H1 (cell line): Measurements from ENCODE around the gene CRTC3. TPM values are rescaled to one million over a fixed set of nuclear protein-coding genes. Genes with fewer than 3 reads are reported as not detected.

Source experiments
- CTCF ChIA-PET: fragments of 300-600 bp; sonication (Branson Sonifier 250); formaldehyde crosslinking; loops from one replicate; lab custom pipeline; 2021; ENCODE audit not compliant: partially characterized antibody; lab: Charles Lee
- POLR2A ChIA-PET: fragments of 300-600 bp; sonication (Branson Sonifier 250); formaldehyde crosslinking; loops from one replicate; lab custom pipeline; 2021; ENCODE audit warnings: inconsistent platforms; ENCODE audit not compliant: partially characterized antibody; lab: Charles Lee
- DNase-seq, 2 experiments: peaks; one replicate each; pipeline versions ENCODE4 v3.0.0 to v3.0.0-alpha.2; 2010 to 2022; ENCODE audit warnings: low spot score in 2 of 2, low read depth in 1 of 2, mixed read lengths in 1 of 2
- FAIRE-seq: peaks from 2 replicates; lab custom pipeline; 2011; peaks lifted over from hg19 to GRCh38; lab: Jason Lieb, UNC
- H2AFZ ChIP-seq: 2 replicates; pipeline ENCODE4 v1.8.1; 2012; ENCODE audit warnings: low read length, inconsistent platforms
- H2AK5ac ChIP-seq: 2 replicates; pipeline ENCODE4 v1.6.1; 2013; ENCODE audit warnings: low read depth, low read length
- H2BK120ac ChIP-seq: replicated peaks from 2 replicates; pipeline ENCODE3; 2013; ENCODE audit warnings: low read depth, low read length, inconsistent platforms
- H2BK12ac ChIP-seq: 2 replicates; pipeline ENCODE4 v1.6.1; 2013; ENCODE audit warnings: low read depth, low read length
- H2BK15ac ChIP-seq: 2 replicates; pipeline ENCODE4 v1.6.1; 2013; ENCODE audit warnings: low read length
- H2BK20ac ChIP-seq: 2 replicates; pipeline ENCODE4 v1.6.1; 2013; ENCODE audit warnings: low read length
- H2BK5ac ChIP-seq: 2 replicates; pipeline ENCODE4 v1.6.1; 2013; ENCODE audit warnings: low read depth, low read length
- H3K14ac ChIP-seq: 2 replicates; pipeline ENCODE4 v1.6.1; 2013; ENCODE audit warnings: inconsistent platforms; ENCODE audit not compliant: insufficient read length
- H3K18ac ChIP-seq: 2 replicates; pipeline ENCODE4 v1.6.1; 2013; ENCODE audit warnings: low read length; ENCODE audit errors: extremely low read depth
- H3K23ac ChIP-seq: 2 replicates; pipeline ENCODE4 v1.6.1; 2013; ENCODE audit warnings: inconsistent platforms; ENCODE audit not compliant: insufficient read length
- H3K23me2 ChIP-seq: 2 replicates; pipeline ENCODE4 v1.6.1; 2013; ENCODE audit warnings: low read depth, low read length
- H3K27ac ChIP-seq: 2 replicates; pipeline ENCODE4 v1.6.1; 2011; ENCODE audit warnings: low read depth, low read length, inconsistent platforms
- H3K27me3 ChIP-seq, 4 experiments: replicated peaks in 1 of 4; 1 replicate in 1 of 4; 2 replicates in 3 of 4; pipeline versions ENCODE4 v1.6.1 to v1.8.1; 2011 to 2013; ENCODE audit warnings: low read length in 3 of 4, mild to moderate bottlenecking in 3 of 4, inconsistent platforms in 2 of 4, mixed read lengths in 2 of 4, moderate library complexity in 1 of 4; ENCODE audit not compliant: control insufficient read depth in 3 of 4, insufficient read depth in 3 of 4; ENCODE audit errors: extremely low read depth in 1 of 4
- H3K36me3 ChIP-seq, 4 experiments: 2 replicates each; pipeline versions ENCODE4 v1.6.1 to v1.8.1; 2011 to 2013; ENCODE audit warnings: mild to moderate bottlenecking in 4 of 4, low read length in 3 of 4, moderate library complexity in 2 of 4, control low read depth in 1 of 4, inconsistent platforms in 1 of 4; ENCODE audit not compliant: insufficient read depth in 4 of 4, control insufficient read depth in 2 of 4
- H3K4ac ChIP-seq: replicated peaks from 2 replicates; pipeline ENCODE3; 2013; ENCODE audit warnings: low read length, low read depth, mixed read lengths, inconsistent platforms; ENCODE audit not compliant: insufficient read length
- H3K4me1 ChIP-seq, 4 experiments: replicated peaks in 1 of 4; 1 replicate in 1 of 4; 2 replicates in 3 of 4; pipeline versions ENCODE4 v1.6.1 to v1.8.1; 2011 to 2013; ENCODE audit warnings: low read length in 3 of 4, inconsistent platforms in 2 of 4, mixed read lengths in 1 of 4; ENCODE audit not compliant: insufficient read depth in 4 of 4, control insufficient read depth in 3 of 4
- H3K4me2 ChIP-seq, 2 experiments: 2 replicates each; pipeline versions ENCODE4 v1.6.1 to v1.8.1; 2011 to 2013; ENCODE audit warnings: low read depth in 2 of 2, low read length in 2 of 2, control low read depth in 1 of 2, inconsistent platforms in 1 of 2, mild to moderate bottlenecking in 1 of 2; ENCODE audit not compliant: insufficient read depth in 1 of 2
- H3K4me3 ChIP-seq, 4 experiments: fragments of 200-600, 300-600 bp in 1 of 4; sonication (generic), shearing (Covaris generic), sonication (Bioruptor Twin) in 1 of 4; 2 replicates each; pipeline versions ENCODE4 v1.5.1 to v1.8.1; 2011 to 2016; ENCODE audit warnings: low read length in 4 of 4, low read depth in 3 of 4, control low read depth in 2 of 4, inconsistent platforms in 2 of 4, mild to moderate bottlenecking in 2 of 4, mixed read lengths in 1 of 4, moderate library complexity in 1 of 4; ENCODE audit not compliant: insufficient read depth in 2 of 4; ENCODE audit errors: extremely low read depth in 1 of 4
- H3K56ac ChIP-seq: replicated peaks from 2 replicates; pipeline ENCODE3; 2013; ENCODE audit warnings: low read depth, mild to moderate bottlenecking, mixed read lengths, low read length, inconsistent platforms; ENCODE audit not compliant: insufficient read length
- H3K79me1 ChIP-seq: 2 replicates; pipeline ENCODE4 v1.6.1; 2013; ENCODE audit warnings: low read depth, low read length, control low read depth
- H3K79me2 ChIP-seq, 2 experiments: 2 replicates each; pipeline versions ENCODE4 v1.6.1 to v1.8.1; 2012 to 2013; ENCODE audit warnings: low read length in 2 of 2, mild to moderate bottlenecking in 2 of 2, inconsistent platforms in 1 of 2; ENCODE audit not compliant: insufficient read depth in 2 of 2, control insufficient read depth in 1 of 2
- H3K9ac ChIP-seq, 4 experiments: replicated peaks in 1 of 4; 1 replicate in 1 of 4; 2 replicates in 3 of 4; pipeline versions ENCODE4 v1.6.1 to v1.8.1; 2011 to 2013; ENCODE audit warnings: low read depth in 3 of 4, low read length in 3 of 4, control low read depth in 2 of 4, mild to moderate bottlenecking in 2 of 4, moderate library complexity in 2 of 4, inconsistent platforms in 1 of 4; ENCODE audit errors: extremely low read depth in 1 of 4
- H3K9me3 ChIP-seq, 2 experiments: 2 replicates each; pipeline versions ENCODE4 v1.6.1 to v1.8.1; 2012 to 2013; ENCODE audit warnings: mild to moderate bottlenecking in 2 of 2, moderate library complexity in 2 of 2, control low read depth in 1 of 2, inconsistent platforms in 1 of 2, low read depth in 1 of 2, low read length in 1 of 2, mixed read lengths in 1 of 2; ENCODE audit not compliant: insufficient read depth in 2 of 2
- H4K20me1 ChIP-seq, 2 experiments: replicated peaks in 1 of 2; 2 replicates each; pipeline versions ENCODE3 to v1.8.1; 2011 to 2013; ENCODE audit warnings: inconsistent platforms in 2 of 2, low read length in 2 of 2, mild to moderate bottlenecking in 1 of 2; ENCODE audit not compliant: insufficient read depth in 2 of 2, control insufficient read depth in 1 of 2
- H4K5ac ChIP-seq: 2 replicates; pipeline ENCODE4 v1.6.1; 2013; ENCODE audit warnings: low read length, low read depth, mixed read lengths, inconsistent platforms; ENCODE audit not compliant: insufficient read length
- H4K8ac ChIP-seq: 2 replicates; pipeline ENCODE4 v1.8.0; 2013; ENCODE audit warnings: mild to moderate bottlenecking, moderate library complexity, low read length, inconsistent platforms; ENCODE audit not compliant: insufficient read depth; ENCODE audit errors: extremely low read depth
- H4K91ac ChIP-seq: replicated peaks from 2 replicates; pipeline ENCODE3; 2013; ENCODE audit warnings: low read length, mixed read lengths, inconsistent platforms; ENCODE audit not compliant: insufficient read length
- BRCA1 ChIP-seq: IDR thresholded peaks from 2 replicates; pipeline ENCODE4 v1.6.1; 2012; ENCODE audit warnings: low read depth, low read length, improper control_type of control experiment
- CTCF ChIP-seq, 3 experiments: IDR thresholded peaks; 1 replicate in 2 of 3; 2 replicates in 1 of 3; pipeline versions ENCODE4 v1.5.1 to v1.6.1; 2011; ENCODE audit warnings: low read length in 3 of 3, mild to moderate bottlenecking in 3 of 3, inconsistent platforms in 2 of 3, low read depth in 1 of 3, moderate library complexity in 1 of 3; ENCODE audit not compliant: insufficient read depth in 1 of 3; ENCODE audit errors: control extremely low read depth in 1 of 3
- RAD21 ChIP-seq, 2 experiments: IDR thresholded peaks in 1 of 2; conservative IDR thresholded peaks in 1 of 2; 2 replicates each; pipeline ENCODE4 v1.6.1; 2011; ENCODE audit warnings: low read depth in 2 of 2, low read length in 2 of 2, improper control_type of control experiment in 1 of 2, inconsistent platforms in 1 of 2, mild to moderate bottlenecking in 1 of 2, moderate library complexity in 1 of 2
- SP1 ChIP-seq: IDR thresholded peaks from 2 replicates; pipeline ENCODE4 v1.6.1; 2011; ENCODE audit warnings: low read depth, low read length
- TBP ChIP-seq: IDR thresholded peaks from 2 replicates; pipeline ENCODE4 v1.6.1; 2011; ENCODE audit warnings: low read depth, low read length, improper control_type of control experiment
- WGBS, 2 experiments: shearing (Covaris generic) in 1 of 2; methylation state at CpG; one replicate each; pipeline versions ENCODE4 v1.1.6 to v1.1.7; 2013 to 2015; ENCODE audit warnings: low lambda C conversion rate in 2 of 2, mixed read lengths in 2 of 2, inconsistent platforms in 1 of 2, low coverage in 1 of 2, missing lambda C conversion rate in 1 of 2; ENCODE audit not compliant: insufficient replicate concordance in 2 of 2, insufficient coverage in 1 of 2, insufficient read length in 1 of 2; ENCODE audit errors: extremely low coverage in 1 of 2, missing lambda C conversion rate in 1 of 2; 5-methylcytosine and 5-hydroxymethylcytosine counted together
- polyA plus RNA-seq, 7 experiments: library from polyadenylated mRNA; depleted of rRNA in 3 of 7; stranded (reverse) in 5 of 7; unstranded in 2 of 7; fragments of >200 nt in 5 of 7; fragments of 200-250 nt in 2 of 7; gene quantifications; 1 replicate in 5 of 7; 2 replicates in 1 of 7; 4 replicates in 1 of 7; pipeline versions ENCODE4 v1.2.1 to v1.2.3, GENCODE V29; 2011 to 2013; ENCODE audit warnings: missing spikeins in 2 of 7, mixed read lengths in 2 of 7
- total RNA-seq: library from RNA; stranded (reverse); fragmentation: NEBNext Ultra II Directional; extraction: Animal tissue kit (Norgen Biotek cat#: 25700); gene quantifications from 2 replicates; pipeline ENCODE4 v1.2.1, GENCODE V29; 2021

The CRTC3 gene
- total and polyA plus RNA-seq, 2 of the 8 experiments (the other 6 are each of a cell fraction or from before 2014, with no cell fraction given), result 5.0 to 5.3 TPM

GRCh38 chr15:90691369-90691768 is 161.6 kb downstream of the CRTC3 start:
- Histone ChIP-seq H3K18ac (no peak overlapping the region), H3K9me3 (0 out of 4 replicates have a peak, but pooled peaks cover 0 to 2% of the 10 kb centered on the region in 2 experiments), H3K23ac (no peak overlapping the region), H3K79me2 (no peaks in the 10 kb centered on the region), H3K27me3 (no peaks in the 10 kb centered on the region), H2AFZ (no peak overlapping the region), H2BK12ac (no peak overlapping the region), H3K4ac (no peak overlapping the region), H3K4me1 (no peaks in the 10 kb centered on the region), H2BK15ac (no peak overlapping the region), H3K56ac (no peak overlapping the region), H3K14ac (no peak overlapping the region), H2BK5ac (no peak overlapping the region), H4K8ac (no peak overlapping the region), H3K23me2 (no peaks in the 10 kb centered on the region), H3K27ac (no peak overlapping the region), H4K5ac (no peak overlapping the region), H4K20me1 (no peaks in the 10 kb centered on the region), H2AK5ac (no peak overlapping the region), H2BK20ac (no peak overlapping the region), H3K4me2 (no peak overlapping the region), H3K36me3 (no peaks in the 10 kb centered on the region), H2BK120ac (no peak overlapping the region), H3K79me1 (no peaks in the 10 kb centered on the region), H3K4me3 (no peak overlapping the region), H4K91ac (no peak overlapping the region), H3K9ac (no peak overlapping the region)
- TF ChIP-seq RAD21 (IDR thresholded peaks at IDR 0.05 in 1 of 2, conservative IDR thresholded peaks at IDR 0.05 in 1 of 2; ENCODE audit: low read depth in 2 of 2, low read length in 2 of 2) (0 out of 4 replicates have a peak, but pooled peaks of 1 of the 2 experiments have one; percentile 10), SP1 (no peak), BRCA1 (no peak), CTCF (IDR thresholded peaks at IDR 0.05; ENCODE audit: control extremely low read depth in 1 of 3, insufficient read depth in 1 of 3, low read depth in 1 of 3, low read length in 3 of 3) (peak in 2 of 3 experiments; percentile 24 to 27; a peak in 3 of 4 replicates), TBP (no peak)
- DNase-seq (no peak), FAIRE-seq (no peak)
- CTCF ChIA-PET, result interaction anchor here (0.7 to 0.9 kb wide), 2 partner anchors 68 to 88 kb away, joined by 3 read pairs; no protein-coding TSS in a partner anchor
- WGBS, 2 experiments, result 85% methylated on average over 4 of the region's 4 CpGs; no CpG with 5 or more reads in 1 of the 2 experiments
- POLR2A ChIA-PET, result interaction anchor here (0.8 kb wide), 1 partner anchor 24 kb away, joined by 3 read pairs; no protein-coding TSS in a partner anchor
